ENCODE measurements around the gene MYL12A.
"Not testable (repeated sequence)": the region's sequence is repeated elsewhere in the genome, so short reads cannot be mapped to it uniquely, and the experiment has no call there.

Gene MYL12A

GRCh38 chr18:3255611-3256165, 8.1 kb downstream of the MYL12A start:
- no peak for DNase-seq (ENCODE audit: low spot score)

DNA sequence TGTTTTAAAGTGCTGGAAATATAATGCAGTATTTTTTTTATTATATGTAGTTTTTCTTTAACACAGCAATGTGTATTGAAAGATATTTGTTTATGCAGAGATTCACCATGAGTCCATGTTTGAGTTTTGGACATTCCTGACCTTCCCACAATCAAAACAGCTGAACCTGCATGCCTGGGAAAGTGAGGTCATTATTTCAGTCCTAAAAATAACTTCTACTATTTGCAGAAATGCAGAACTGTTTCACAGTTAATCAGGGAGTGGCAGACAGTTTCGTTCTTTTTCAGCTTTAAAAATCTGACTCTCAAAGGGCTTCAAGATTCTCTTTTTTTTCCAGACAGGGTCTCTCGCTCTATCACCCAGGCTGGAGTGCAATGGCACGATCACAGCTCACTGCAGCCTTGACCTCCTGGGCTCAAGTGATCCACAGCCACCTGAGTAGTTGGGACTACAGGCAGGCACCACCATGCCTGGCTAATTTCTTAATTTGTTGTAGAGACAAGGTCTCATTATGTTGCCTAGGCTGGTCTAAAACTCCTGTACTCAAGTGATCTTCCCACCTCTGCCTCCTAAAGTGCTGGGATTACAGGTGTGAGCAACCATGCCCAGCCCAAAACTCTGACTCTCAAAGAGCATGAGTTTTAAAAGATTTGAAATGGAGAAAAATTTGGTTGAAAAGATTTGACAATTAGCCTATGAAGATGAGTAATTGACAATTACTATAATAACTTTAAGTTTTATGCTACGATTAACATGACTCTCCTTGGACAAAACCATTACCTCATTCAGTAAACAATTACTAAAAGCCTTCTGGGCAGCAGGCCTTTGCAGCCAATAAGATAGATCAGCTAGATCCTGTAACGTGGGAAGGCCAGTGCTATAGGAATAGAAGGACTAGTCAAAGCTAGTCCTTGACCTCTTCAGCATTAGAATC, 9.4 kb downstream of the MYL12A start:
- DNase-seq (ENCODE audit: low spot score): peak; percentile 61

GRCh38 chr18:3257627-3258120, 10.1 kb downstream of the MYL12A start:
- DNase-seq (ENCODE audit: low spot score): no peak

GRCh38 chr18:3260995-3261372, 13.4 kb downstream of the MYL12A start:
- no peak for DNase-seq (ENCODE audit: low spot score)

DNA sequence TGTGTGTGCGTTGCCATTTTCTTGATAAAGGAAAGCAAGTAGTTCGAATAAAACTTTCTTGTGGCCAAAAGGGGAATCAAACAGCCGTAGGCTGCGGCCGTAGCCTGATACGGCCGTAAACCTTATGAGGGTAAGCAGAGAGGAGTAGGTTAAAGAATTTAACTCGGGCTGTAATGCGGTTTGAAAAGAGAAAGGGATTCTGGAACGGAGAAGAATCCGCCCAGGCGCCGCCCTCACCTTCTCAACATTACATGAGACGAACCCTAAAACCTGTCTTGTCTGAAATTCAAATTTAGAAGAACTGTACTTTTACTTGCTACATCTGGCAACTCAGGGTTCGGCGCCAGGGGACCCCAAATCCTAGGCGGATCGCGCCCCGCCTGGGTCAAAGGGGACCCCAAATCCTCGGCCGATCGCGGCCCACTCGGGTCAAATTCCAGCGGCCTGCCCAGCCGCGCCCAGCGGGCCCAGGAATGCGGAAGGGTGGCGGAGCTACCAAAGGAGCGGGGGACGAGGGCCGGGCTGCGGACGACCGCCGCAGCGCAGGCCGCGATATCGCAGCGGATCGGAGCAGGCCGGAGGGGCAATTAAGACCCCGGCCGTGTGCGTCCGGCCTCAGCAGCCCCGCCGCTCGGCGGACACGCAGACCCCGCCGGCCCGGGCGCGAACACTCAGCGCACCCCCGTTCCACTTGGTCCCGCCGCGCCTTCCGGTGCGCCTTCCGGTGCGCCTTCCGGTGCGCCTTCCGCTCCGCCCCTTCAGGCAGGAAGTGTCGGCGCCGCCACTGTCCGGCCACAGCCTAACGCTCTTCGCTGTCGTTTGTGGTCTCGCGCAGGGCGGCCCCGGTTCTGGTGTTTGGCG, 14.0 kb downstream of the MYL12A start, which contains the start of gene MYL12B:
Gene MYL12B (plus strand): TSS at position 761 of the 861 bp plus-strand sequence. CDS start 10,766 bp downstream, outside the sequence.
- peak; percentile 82 for DNase-seq (ENCODE audit: low spot score)

DNA sequence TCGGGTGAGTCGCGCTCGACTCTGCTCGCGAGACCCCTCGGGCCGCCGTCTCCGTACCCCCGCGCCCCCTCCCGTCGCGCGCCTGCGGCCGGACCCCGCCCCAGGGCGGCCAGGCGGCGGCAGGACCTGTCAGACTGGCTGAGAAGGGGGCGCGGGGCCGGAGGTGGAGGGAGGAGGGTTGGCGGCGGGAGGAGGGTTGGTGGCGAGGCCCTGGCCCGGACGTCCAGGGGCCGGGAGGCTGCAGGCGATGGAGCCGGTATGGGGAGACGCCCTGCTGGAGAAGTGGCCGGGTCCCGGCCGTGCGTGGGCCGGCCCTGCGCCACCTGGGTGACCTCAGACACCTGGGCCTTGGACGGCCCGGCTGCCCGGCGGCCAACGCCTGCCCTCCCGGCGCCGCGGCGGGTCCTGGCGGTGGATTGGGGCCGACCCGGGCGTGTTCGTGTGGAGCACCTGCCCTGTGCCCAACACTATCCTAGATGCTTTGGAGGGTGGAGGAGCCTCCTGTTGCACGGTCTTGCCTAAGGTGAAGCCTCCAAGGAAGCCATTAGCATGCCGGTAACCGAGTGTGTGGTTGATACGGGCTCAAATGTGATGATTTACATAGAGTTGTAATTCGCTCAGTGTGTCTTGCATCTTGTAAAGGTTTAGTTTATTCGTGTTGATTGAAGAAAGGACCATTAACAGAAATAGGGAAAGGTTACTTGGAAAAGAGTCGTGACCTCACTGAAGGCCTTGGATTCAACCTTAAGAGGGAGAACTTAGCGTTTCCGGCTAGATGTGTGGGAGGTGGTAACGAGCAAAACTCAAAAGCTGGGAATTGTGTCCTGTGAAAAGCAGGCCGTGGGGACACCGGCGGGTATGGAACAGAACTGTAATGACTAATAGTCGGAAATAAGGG, 14.9 kb downstream of the MYL12A start:
- DNase-seq (ENCODE audit: low spot score): no peak

DNA sequence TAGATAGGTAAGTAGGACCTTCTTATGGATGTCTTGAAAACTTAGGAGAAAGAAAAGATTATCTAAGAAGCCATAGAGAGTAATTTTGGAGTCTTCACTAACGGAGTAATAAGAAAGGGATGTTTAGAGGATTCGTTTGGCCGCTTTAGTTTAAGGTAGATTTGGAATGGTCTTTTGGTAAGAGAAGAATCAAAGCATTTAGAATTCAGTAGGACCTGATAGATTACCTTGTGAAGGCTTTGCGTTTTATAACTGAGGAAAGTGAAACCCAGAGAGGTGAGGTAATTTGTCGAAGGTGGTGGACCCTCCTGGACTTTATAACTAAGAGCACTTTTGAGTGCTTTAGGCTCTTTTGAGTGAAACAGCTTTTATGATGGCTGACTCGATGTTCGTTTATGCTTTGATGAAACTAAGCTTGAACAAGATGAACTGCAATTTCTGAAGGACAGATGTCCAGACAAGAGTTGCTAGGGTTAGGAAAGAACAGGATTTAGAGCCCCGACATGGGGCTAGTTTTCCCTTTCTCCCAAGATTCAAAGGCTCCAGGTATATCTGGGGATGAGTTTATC, 15.6 kb downstream of the MYL12A start:
- DNase-seq (ENCODE audit: low spot score): no peak

GRCh38 chr18:3264362-3264761, 16.8 kb downstream of the MYL12A start:
- no peak for DNase-seq (ENCODE audit: low spot score)

- DNase-seq (ENCODE audit: low spot score): peak; percentile 38
These were observed 18.0 kb downstream of the MYL12A start for GRCh38 chr18:3265564-3266033.

DNA sequence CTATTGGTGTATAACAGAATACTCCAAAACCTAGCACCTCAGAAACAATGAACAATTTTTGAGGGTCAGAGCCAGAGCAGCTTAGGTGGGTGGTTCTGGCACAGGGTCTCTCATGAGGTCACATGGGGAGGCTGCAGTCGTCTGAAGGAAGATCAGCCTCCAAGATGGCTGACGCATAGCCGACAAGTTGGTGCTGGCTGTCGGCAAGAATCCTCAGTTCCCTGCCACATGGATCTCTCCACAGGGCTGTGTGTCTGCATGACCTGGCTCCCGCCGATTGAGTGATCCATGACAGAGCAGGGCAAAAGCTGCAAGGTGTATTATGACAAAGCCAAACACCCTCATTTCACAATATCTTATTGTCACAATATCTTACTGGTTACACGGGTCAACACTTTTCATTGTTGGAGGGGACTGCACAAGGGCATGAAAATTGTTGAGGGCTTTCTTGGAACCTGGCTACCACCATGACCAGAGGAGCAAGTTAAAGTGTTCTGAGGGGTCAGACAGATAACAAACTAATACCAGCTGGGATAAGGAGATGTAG, 18.5 kb downstream of the MYL12A start:
- DNase-seq (ENCODE audit: low spot score): no peak

DNA sequence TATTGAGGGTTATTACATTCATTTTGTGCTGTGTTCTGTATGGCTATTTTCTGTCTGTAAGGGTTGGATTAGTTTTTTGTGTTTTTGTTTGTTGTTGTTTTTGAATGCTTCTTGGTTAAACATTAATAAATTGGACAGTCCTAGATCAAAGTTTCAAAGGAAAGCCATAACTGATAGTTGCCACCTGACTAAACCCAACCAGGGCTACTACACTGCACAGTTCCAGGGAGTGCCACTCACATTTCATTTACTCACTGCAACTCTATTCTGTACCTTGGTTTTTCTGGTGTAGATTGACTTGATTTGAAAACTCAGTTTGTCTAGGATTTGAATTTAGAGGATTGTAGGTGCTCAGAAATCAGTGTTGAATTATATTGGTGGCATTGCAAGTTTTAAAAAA, 20.7 kb downstream of the MYL12A start:
- DNase-seq (ENCODE audit: low spot score): no peak

- DNase-seq (ENCODE audit: low spot score): peak; percentile 19
These were observed 21.8 kb downstream of the MYL12A start for GRCh38 chr18:3269241-3269913.

- no peak for DNase-seq (ENCODE audit: low spot score)
These were observed 22.3 kb downstream of the MYL12A start for GRCh38 chr18:3269914-3270299.

DNA sequence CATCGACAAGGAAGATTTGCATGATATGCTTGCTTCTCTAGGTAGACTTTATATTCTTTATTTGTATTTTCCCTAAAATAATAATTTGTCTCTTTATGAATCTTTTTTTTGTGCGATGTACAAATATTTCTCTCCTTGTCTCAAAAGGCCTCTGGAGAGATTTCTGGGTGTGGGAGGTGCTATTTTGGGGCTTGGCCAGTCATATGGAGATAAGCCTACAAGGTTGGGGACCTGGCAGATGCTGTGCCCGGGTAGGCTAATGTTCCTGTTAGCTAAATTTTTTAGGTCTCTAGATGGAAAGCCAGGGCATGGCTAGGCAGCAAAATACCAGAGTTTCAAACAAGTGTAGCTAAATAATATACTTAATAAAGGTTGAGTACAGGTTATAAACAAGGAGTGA, 25.4 kb downstream of the MYL12A start:
- DNase-seq (ENCODE audit: low spot score): no peak

DNA sequence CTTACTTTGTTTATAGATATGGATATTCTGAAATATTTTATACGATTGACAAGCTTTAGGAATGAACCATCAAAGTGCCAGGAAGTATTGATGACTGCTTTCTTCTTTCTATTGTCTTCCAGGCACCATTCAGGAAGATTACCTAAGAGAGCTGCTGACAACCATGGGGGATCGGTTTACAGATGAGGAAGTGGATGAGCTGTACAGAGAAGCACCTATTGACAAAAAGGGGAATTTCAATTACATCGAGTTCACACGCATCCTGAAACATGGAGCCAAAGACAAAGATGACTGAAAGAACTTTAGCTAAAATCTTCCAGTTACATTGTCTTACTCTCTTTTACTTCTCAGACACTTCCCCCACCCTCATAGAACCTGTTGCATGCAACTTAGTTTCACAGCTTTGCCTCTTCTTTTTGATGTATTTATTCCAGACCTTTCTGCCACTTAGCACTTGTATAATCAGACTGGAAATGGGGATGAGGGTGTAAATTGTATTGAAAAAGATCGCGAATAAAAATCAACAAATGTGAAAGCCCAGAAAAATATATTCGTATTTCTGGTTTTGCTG, 30.1 kb downstream of the MYL12A start:
- not testable (repeated sequence) for DNase-seq (ENCODE audit: low spot score)

- DNase-seq (ENCODE audit: low spot score): no peak
These were observed 31.9 kb downstream of the MYL12A start for GRCh38 chr18:3279201-3280185.

DNA sequence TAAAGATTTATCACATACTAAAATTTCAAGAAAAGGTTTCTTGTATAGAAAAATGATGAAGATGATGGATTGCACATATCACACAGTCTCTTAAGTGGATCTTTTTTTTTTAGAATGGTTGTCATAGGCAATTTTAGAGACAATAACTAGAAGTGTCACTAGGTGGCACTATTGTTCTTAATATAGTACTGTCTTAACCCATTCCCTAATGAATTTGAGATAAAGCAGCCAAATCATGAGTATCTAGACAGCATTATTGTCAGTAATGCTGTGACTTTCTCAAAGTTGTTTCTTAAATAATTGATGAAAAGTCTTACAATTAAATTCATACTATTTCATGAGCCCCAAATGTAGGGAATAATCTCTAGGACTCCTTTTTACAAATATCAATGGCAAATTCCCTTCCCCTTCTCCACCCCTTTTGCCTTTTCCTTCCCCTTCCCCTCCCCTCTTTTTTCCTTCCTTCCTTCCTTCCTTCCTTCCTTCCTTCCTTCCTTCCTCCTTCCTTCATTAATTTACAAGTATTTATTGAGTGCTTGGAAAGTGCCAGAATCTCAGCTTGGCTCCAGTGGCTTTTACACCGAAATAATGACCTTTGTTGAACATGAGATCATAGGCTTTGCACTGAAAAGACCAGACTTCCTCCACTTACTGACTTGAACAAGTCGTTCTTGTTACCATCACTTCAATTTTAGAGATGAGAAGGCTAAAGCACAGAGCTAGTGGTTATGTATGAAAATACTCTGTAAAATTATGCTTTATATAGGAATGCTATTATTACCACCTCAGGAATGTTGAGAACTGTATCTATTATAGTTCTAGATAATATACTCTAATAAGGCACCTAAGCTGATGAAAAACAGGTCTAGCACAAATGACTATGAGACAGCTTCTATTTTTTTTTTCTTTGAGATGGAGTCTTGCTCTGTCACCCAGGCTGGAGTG, 34.1 kb downstream of the MYL12A start:
- peak; percentile 39 for DNase-seq (ENCODE audit: low spot score)

Data from AG08396 (cell line).